Colonic mucosa (tissue), 4 donors: Measurements from ENCODE around the gene AQP9. TPM values are rescaled to one million over a fixed set of nuclear protein-coding genes. Genes with fewer than 3 reads are reported as not detected.
"Not testable (repeated sequence)": the region's sequence is repeated elsewhere in the genome, so short reads cannot be mapped to it uniquely, and the experiment has no call there.

Source experiments
- DNase-seq: peaks from one replicate; pipeline ENCODE4 v3.0.0-alpha.2; 2020
- H3K27ac ChIP-seq: fragments of 200-600 bp; one replicate; pipeline ENCODE4 v1.8.0; 2021
- H3K27me3 ChIP-seq: fragments of 200-600 bp; one replicate; pipeline ENCODE4 v1.8.0; 2021
- H3K36me3 ChIP-seq: fragments of 200-600 bp; one replicate; pipeline ENCODE4 v1.8.0; 2021
- H3K4me1 ChIP-seq: fragments of 200-600 bp; one replicate; pipeline ENCODE4 v1.8.0; 2021; ENCODE audit warnings: mild to moderate bottlenecking
- H3K4me3 ChIP-seq: fragments of 200-600 bp; one replicate; pipeline ENCODE4 v1.8.0; 2021
- H3K9ac ChIP-seq, 2 donors: one replicate each; pipeline ENCODE4 v1.7.0; 2013; ENCODE audit warnings: control low read depth in 2 of 2, low read depth in 2 of 2, low read length in 2 of 2
- H3K9me3 ChIP-seq: fragments of 200-600 bp; one replicate; pipeline ENCODE4 v1.8.0; 2021
- intact Hi-C: fragments of 100-400 bp; cut with DNase I; formaldehyde crosslinking; loops from one replicate; pipeline ENCODE4 v1.14.1; 2022
- total RNA-seq, 2 donors: library from RNA; stranded (reverse); fragmentation: NEBNext Ultra II Directional in 1 of 2; extraction: Animal tissue kit (Norgen Biotek cat#: 25700) in 1 of 2; gene quantifications; one replicate each; pipeline ENCODE4 v1.2.1, GENCODE V29; 2021
- TF ChIP-seq, protein P1 (sequence below): fragments of 200-600 bp; IDR thresholded peaks from one replicate; pipeline ENCODE4 v1.8.0; 2022; ENCODE audit warnings: antibody characterized with exemption, mild to moderate bottlenecking
- donor health status: healthy.
- donor health status: DM: no; HTN: no; CAD: no.
- donor health status: DM: no; HTN: no; CAD: no.

Gene AQP9
- total RNA-seq, 2 donors from 2014 or later, result 0.98 TPM; not detected in 1

DNA sequence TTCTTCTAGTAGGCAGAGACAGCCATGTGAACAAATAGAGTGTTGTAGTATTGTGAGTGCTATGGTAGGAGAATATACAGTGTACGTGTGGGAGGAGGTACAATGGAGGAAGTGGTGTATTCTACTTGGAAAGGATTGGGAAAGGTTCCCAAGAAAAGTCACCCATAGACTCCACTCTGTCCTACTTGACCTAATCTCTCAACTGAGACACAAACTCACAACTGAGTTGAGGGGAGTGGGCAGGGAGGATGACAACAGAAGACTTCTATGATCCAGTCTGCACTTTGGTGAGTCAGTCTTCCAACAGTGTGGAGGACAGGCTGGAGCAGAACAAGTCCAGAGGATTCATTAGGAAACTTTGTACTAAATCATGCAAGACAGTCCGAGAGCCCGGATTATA, 28.8 kb upstream of the AQP9 start:
- TF ChIP-seq, protein P1, sequence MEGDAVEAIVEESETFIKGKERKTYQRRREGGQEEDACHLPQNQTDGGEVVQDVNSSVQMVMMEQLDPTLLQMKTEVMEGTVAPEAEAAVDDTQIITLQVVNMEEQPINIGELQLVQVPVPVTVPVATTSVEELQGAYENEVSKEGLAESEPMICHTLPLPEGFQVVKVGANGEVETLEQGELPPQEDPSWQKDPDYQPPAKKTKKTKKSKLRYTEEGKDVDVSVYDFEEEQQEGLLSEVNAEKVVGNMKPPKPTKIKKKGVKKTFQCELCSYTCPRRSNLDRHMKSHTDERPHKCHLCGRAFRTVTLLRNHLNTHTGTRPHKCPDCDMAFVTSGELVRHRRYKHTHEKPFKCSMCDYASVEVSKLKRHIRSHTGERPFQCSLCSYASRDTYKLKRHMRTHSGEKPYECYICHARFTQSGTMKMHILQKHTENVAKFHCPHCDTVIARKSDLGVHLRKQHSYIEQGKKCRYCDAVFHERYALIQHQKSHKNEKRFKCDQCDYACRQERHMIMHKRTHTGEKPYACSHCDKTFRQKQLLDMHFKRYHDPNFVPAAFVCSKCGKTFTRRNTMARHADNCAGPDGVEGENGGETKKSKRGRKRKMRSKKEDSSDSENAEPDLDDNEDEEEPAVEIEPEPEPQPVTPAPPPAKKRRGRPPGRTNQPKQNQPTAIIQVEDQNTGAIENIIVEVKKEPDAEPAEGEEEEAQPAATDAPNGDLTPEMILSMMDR, result no peak
- intact Hi-C loops, result no loop called here

DNA sequence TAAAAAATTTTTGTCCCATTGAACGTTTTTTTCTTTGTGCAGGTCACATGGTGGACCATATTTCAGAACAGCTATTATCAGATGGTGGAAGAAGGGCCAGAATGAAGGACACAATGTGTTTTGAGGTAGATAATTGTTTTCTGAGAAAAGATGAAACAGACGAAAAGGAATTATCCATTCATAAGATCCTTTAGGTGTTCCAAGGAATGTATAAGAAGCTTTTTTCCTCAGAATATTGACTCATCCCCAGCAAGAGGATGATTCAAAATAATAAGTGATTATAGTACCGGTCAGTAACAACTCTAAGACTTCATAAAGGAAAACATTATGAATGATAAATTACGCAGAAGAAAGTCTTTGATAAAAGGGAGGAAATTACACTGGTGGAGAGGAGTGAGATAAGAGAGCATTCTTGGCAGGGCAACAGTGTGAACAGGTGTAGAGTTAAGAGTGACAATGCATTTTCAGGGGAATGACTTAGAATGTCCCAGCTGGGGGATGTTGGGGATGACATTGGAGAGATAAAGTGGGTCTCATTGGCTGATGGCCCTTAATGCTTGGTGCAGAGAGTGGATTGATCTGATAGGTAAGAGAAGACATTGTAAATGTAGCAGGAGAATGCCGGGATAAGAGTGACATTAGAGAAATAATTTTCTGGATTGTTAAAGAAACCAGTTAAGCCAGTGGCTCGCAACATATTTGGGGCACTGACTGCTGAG, 27.0 kb upstream of the AQP9 start:
- Histone ChIP-seq H3K9ac (no peak overlapping the region), H3K4me3 (no peak overlapping the region), H3K4me1 (no peaks in the 10 kb centered on the region), H3K27ac (no peak overlapping the region), H3K27me3 (no peaks in the 10 kb centered on the region), H3K36me3 (no peaks in the 10 kb centered on the region), H3K9me3 (no peaks in the 10 kb centered on the region)
- DNase-seq, result no peak
- TF ChIP-seq, protein P1, result no peak
- intact Hi-C loops, result no loop called here

More for the DNA sequence above, 28.8 kb upstream of the AQP9 start:
- H3K27me3 ChIP-seq, result no peaks in the 10 kb centered on the region
- H3K4me1 ChIP-seq, result no peaks in the 10 kb centered on the region
- no peak overlapping the region for H3K4me3 ChIP-seq
- DNase-seq, result no peak
- no peaks in the 10 kb centered on the region for H3K9me3 ChIP-seq
- no peak overlapping the region for H3K9ac ChIP-seq
- no peaks in the 10 kb centered on the region for H3K36me3 ChIP-seq
- H3K27ac ChIP-seq, result no peak overlapping the region

DNA sequence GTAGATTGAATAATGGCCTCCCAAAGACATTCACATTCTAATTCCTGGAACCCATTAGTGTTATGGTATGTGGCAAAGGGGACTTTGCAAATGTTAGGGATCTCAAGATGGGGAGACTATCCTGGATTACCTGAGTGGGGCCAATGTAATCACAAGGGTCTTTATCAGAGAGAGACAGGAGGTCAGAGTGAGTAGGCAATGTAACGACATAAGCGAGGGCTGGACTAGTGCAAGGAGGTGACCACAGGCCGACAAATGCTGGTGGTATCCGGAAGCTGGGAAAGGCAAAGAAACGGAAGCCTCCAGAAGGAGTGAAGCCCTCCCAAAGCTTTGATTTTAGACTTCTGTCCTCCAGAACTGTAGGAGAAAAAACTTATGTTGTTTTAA, 26.5 kb upstream of the AQP9 start:
- H3K9me3 ChIP-seq, result no peaks in the 10 kb centered on the region
- no peaks in the 10 kb centered on the region for H3K4me1 ChIP-seq
- H3K4me3 ChIP-seq, result no peak overlapping the region
- no peak for DNase-seq
- no peaks in the 10 kb centered on the region for H3K36me3 ChIP-seq
- TF ChIP-seq, protein P1, result no peak
- intact Hi-C loops, result no loop called here
- no peaks in the 10 kb centered on the region for H3K27me3 ChIP-seq
- no peak overlapping the region for H3K9ac ChIP-seq
- H3K27ac ChIP-seq, result no peak overlapping the region

DNA sequence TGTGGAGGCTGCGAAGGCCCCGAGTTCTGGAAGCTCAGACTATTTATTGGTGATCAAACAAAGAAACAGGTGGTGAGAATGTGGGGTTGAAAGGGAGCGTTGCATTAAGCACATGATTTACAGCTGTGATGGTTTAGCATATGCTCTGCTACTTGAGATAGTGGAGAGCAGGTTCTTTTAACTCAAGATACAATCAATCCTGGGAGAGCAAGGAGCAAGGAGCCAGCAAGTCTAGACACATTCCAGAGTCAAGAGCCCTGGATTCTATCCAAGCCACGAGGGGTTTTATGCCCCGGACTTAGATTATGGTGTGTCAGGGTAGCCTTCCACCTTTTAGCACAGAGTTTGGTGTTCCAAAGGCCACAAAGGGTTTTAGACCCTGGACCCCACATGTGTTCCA, 24.8 kb upstream of the AQP9 start:
- H3K9ac ChIP-seq, intact Hi-C loops, H3K27ac ChIP-seq, H3K9me3 ChIP-seq, H3K36me3 ChIP-seq, DNase-seq, H3K4me1 ChIP-seq, H3K4me3 ChIP-seq, H3K27me3 ChIP-seq: not testable (repeated sequence)

DNA sequence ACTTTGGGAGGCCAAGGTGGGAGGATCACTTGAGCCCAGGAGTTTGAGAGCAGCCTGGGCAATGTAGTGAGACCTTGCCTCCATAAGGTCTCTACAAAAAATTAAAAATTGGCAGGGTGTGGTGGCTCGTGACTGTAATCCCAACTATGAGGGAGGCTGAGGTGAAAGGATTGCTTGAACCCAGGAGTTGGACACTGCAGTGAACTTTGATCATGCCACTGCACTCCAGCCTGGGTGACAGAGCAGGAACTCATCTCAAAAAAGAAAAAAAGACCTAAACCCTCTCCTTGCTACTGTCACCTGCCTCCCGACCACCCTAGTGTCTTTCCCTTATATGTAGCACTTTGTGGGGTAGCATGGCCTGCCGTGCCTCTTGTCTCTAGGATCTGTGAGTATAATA, 23.8 kb upstream of the AQP9 start:
- no peak overlapping the region for H3K27ac ChIP-seq
- no peak overlapping the region for H3K9ac ChIP-seq
- H3K27me3 ChIP-seq, result no peaks in the 10 kb centered on the region
- intact Hi-C loops, result no loop called here
- no peaks in the 10 kb centered on the region for H3K36me3 ChIP-seq
- no peaks in the 10 kb centered on the region for H3K9me3 ChIP-seq
- DNase-seq, result no peak
- no peak overlapping the region for H3K4me3 ChIP-seq
- TF ChIP-seq, protein P1, result no peak
- H3K4me1 ChIP-seq, result no peaks in the 10 kb centered on the region

DNA sequence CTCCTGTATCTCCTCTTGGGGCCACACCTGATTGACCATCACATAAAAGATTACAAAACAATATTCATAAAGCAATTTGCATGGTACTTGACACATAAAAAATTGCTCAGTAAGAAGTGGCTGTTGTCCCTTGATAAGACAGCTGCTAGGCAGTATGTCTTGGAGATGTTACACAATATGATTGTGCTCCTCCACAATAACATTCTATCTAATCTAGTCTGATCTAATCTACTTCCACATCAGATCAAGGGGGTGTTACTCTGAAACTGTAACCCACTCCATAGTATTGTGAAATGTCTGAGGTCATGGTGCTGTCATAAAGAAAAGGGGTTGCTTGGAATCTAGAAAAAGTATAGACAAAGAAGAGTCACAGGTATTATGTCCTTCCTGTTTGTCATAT, 23.4 kb upstream of the AQP9 start:
- no peak overlapping the region for H3K9ac ChIP-seq
- no peak overlapping the region for H3K27ac ChIP-seq
- TF ChIP-seq, protein P1, result no peak
- H3K9me3 ChIP-seq, result no peaks in the 10 kb centered on the region
- intact Hi-C loops, result no loop called here
- H3K36me3 ChIP-seq, result no peaks in the 10 kb centered on the region
- H3K4me1 ChIP-seq, result no peaks in the 10 kb centered on the region
- no peaks in the 10 kb centered on the region for H3K27me3 ChIP-seq
- no peak for DNase-seq
- no peak overlapping the region for H3K4me3 ChIP-seq
